Kidney epithelial cell (primary cell): ENCODE data around the gene C20orf173. TPM values are rescaled to one million over a fixed set of nuclear protein-coding genes. Genes with fewer than 3 reads are reported as not detected.
"Not testable (repeated sequence)": the region's sequence is repeated elsewhere in the genome, so short reads cannot be mapped to it uniquely, and the experiment has no call there.

ENCODE experiments used
- DNase-seq: peaks from one replicate; pipeline ENCODE4 v3.0.0-alpha.2; 2010; ENCODE audit warnings: low read depth
- H3K27me3 ChIP-seq: 2 replicates; pipeline ENCODE4 v1.6.0; 2011; ENCODE audit warnings: low read length; ENCODE audit not compliant: control insufficient read depth, insufficient read depth
- H3K36me3 ChIP-seq: 2 replicates; pipeline ENCODE4 v1.5.1; 2011; ENCODE audit warnings: low read length; ENCODE audit not compliant: control insufficient read depth, insufficient read depth
- H3K4me3 ChIP-seq: 2 replicates; pipeline ENCODE4 v1.5.1; 2011; ENCODE audit warnings: low read depth, mild to moderate bottlenecking, control low read depth, low read length
- CTCF ChIP-seq: IDR thresholded peaks from 2 replicates; pipeline ENCODE4 v1.5.1; 2011; ENCODE audit warnings: mild to moderate bottlenecking, moderate library complexity, low read length, control low read depth, inconsistent platforms; ENCODE audit not compliant: insufficient read depth, poor library complexity, severe bottlenecking
- total RNA-seq: library from RNA; depleted of rRNA; stranded (reverse); fragments of >200 nt; gene quantifications from 2 replicates; pipeline ENCODE4 v1.2.3, GENCODE V29; 2015

C20orf173 gene
- total RNA-seq, 1 donor from 2014 or later, result not detected

- TF ChIP-seq CTCF, result no peak
- no peak overlapping the region for H3K4me3 ChIP-seq
- H3K36me3 ChIP-seq, result peaks cover 1% of the 10 kb centered on the region
- no peak for DNase-seq
- no peaks in the 10 kb centered on the region for H3K27me3 ChIP-seq
These were observed 26.6 kb upstream of the C20orf173 start for GRCh38 chr20:35555951-35556645.

GRCh38 chr20:35555461-35555860 lies 26.0 kb upstream of the C20orf173 start:
- DNase-seq, H3K36me3 ChIP-seq, H3K27me3 ChIP-seq, H3K4me3 ChIP-seq: not testable (repeated sequence)

GRCh38 chr20:35552914-35553313 lies 23.5 kb upstream of the C20orf173 start:
- Histone ChIP-seq H3K36me3 (peaks cover 3% of the 10 kb centered on the region), H3K27me3 (no peaks in the 10 kb centered on the region), H3K4me3 (no peak overlapping the region)
- DNase-seq, result no peak
- no peak for TF ChIP-seq CTCF

GRCh38 chr20:35551503-35551902 lies 22.1 kb upstream of the C20orf173 start:
- DNase-seq, result no peak
- Histone ChIP-seq H3K36me3 (peaks cover 3% of the 10 kb centered on the region), H3K27me3 (no peaks in the 10 kb centered on the region), H3K4me3 (no peak overlapping the region)
- no peak for TF ChIP-seq CTCF

- no peak for TF ChIP-seq CTCF
- Histone ChIP-seq H3K36me3 (peaks cover 6% of the 10 kb centered on the region), H3K27me3 (no peaks in the 10 kb centered on the region), H3K4me3 (no peak overlapping the region)
- no peak for DNase-seq
These were observed 17.9 kb upstream of the C20orf173 start for GRCh38 chr20:35547329-35547728.

GRCh38 chr20:35546127-35546526 lies 16.7 kb upstream of the C20orf173 start:
- DNase-seq, result no peak
- Histone ChIP-seq H3K27me3 (no peaks in the 10 kb centered on the region), H3K36me3 (peaks cover 4% of the 10 kb centered on the region), H3K4me3 (no peak overlapping the region)
- TF ChIP-seq CTCF, result no peak

- not testable (repeated sequence) for H3K36me3 ChIP-seq, H3K4me3 ChIP-seq, DNase-seq, H3K27me3 ChIP-seq
These were observed 15.5 kb upstream of the C20orf173 start for GRCh38 chr20:35544941-35545340.
